Measurements from ENCODE around the gene FGF18.

The FGF18 gene

DNA sequence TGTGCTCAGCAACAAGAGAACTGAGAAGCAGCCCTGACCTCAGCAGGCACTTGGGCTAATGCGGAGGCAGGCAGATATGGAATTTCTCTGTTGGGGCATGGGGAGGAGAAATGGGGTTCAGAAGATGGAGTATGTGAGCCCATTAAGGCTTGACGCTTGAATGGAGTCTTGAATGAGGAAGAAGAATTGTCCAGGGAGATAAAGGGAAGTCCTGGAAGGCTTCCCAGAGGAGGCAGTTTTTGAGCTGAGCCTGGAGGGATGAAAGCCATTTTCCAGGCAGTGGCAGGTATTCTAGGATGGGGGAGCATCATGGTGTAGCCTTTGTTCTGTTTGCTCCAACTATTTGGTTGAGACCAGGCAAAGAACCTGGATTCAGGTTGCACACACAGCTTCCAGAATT is 34.5 kb downstream of the FGF18 start:
- Histone ChIP-seq H3K27me3 (ENCODE audit: control insufficient read depth, low read length) (no peaks in the 10 kb centered on the region), H3K4me1 (ENCODE audit: control insufficient read depth, low read length) (no peaks in the 10 kb centered on the region), H3K9me3 (ENCODE audit: control insufficient read depth, insufficient read depth, low read length) (no peaks in the 10 kb centered on the region), H3K4me3 (ENCODE audit: low read length) (no peak overlapping the region), H3K9me2 (replicated peaks; ENCODE audit: control insufficient read depth, low read length) (no peaks in the 10 kb centered on the region), H3F3A (ENCODE audit: control insufficient read depth, insufficient read depth) (no peaks in the 10 kb centered on the region), H4K20me1 (ENCODE audit: control insufficient read depth, insufficient read depth, low read depth, low read length) (no peaks in the 10 kb centered on the region), H3K27ac (ENCODE audit: low read depth, low read length) (no peak overlapping the region), H3K36me3 (ENCODE audit: control insufficient read depth, low read length) (no peaks in the 10 kb centered on the region), H3K4me2 (ENCODE audit: low read length) (no peak overlapping the region), H3K79me2 (ENCODE audit: control insufficient read depth, low read length) (no peaks in the 10 kb centered on the region)
- TF ChIP-seq, protein P1, sequence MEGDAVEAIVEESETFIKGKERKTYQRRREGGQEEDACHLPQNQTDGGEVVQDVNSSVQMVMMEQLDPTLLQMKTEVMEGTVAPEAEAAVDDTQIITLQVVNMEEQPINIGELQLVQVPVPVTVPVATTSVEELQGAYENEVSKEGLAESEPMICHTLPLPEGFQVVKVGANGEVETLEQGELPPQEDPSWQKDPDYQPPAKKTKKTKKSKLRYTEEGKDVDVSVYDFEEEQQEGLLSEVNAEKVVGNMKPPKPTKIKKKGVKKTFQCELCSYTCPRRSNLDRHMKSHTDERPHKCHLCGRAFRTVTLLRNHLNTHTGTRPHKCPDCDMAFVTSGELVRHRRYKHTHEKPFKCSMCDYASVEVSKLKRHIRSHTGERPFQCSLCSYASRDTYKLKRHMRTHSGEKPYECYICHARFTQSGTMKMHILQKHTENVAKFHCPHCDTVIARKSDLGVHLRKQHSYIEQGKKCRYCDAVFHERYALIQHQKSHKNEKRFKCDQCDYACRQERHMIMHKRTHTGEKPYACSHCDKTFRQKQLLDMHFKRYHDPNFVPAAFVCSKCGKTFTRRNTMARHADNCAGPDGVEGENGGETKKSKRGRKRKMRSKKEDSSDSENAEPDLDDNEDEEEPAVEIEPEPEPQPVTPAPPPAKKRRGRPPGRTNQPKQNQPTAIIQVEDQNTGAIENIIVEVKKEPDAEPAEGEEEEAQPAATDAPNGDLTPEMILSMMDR (IDR thresholded peaks at IDR 0.05; ENCODE audit: low read depth, low read length, poor library complexity, severe bottlenecking), result no peak
- TF ChIP-seq EZH2phosphoT487 (IDR thresholded peaks at IDR 0.05; ENCODE audit: borderline replicate concordance, low read length), result no peak

DNA sequence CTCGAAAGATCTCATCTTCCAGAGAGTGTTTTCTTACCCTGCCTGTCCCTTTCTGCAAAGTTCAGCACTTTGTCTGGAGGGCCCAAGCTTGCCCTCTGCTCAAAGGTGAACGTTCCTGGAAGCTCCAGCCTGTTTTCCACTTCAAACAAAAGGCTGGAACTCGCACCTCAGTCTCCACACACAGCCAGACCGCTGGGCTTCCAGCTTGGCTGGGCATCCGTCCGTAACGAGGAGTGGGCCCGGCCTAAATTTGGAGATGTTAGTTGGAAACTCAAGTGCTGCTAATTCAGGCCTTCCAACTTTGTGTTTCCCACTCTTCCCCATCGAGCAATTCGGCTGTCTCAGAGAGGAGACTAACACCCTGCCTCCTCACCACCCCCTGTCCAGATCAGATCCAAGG is 35.1 kb downstream of the FGF18 start:
- TF ChIP-seq, protein P1 (IDR thresholded peaks at IDR 0.05; ENCODE audit: low read depth, low read length, poor library complexity, severe bottlenecking), result no peak
- TF ChIP-seq EZH2phosphoT487 (IDR thresholded peaks at IDR 0.05; ENCODE audit: borderline replicate concordance, low read length), result no peak
- no peaks in the 10 kb centered on the region for H3F3A ChIP-seq (ENCODE audit: control insufficient read depth, insufficient read depth)
- H3K27me3 ChIP-seq (ENCODE audit: control insufficient read depth, low read length), result no peaks in the 10 kb centered on the region
- no peaks in the 10 kb centered on the region for H3K4me1 ChIP-seq (ENCODE audit: control insufficient read depth, low read length)
- no peak overlapping the region for H3K4me2 ChIP-seq (ENCODE audit: low read length)
- H3K9me2 ChIP-seq (replicated peaks; ENCODE audit: control insufficient read depth, low read length), result no peaks in the 10 kb centered on the region
- H3K36me3 ChIP-seq (ENCODE audit: control insufficient read depth, low read length), result no peaks in the 10 kb centered on the region
- H3K9me3 ChIP-seq (ENCODE audit: control insufficient read depth, insufficient read depth, low read length), result no peaks in the 10 kb centered on the region
- no peak overlapping the region for H3K27ac ChIP-seq (ENCODE audit: low read depth, low read length)
- no peak overlapping the region for H3K4me3 ChIP-seq (ENCODE audit: low read length)
- H3K79me2 ChIP-seq (ENCODE audit: control insufficient read depth, low read length), result no peaks in the 10 kb centered on the region
- H4K20me1 ChIP-seq (ENCODE audit: control insufficient read depth, insufficient read depth, low read depth, low read length), result no peaks in the 10 kb centered on the region

DNA sequence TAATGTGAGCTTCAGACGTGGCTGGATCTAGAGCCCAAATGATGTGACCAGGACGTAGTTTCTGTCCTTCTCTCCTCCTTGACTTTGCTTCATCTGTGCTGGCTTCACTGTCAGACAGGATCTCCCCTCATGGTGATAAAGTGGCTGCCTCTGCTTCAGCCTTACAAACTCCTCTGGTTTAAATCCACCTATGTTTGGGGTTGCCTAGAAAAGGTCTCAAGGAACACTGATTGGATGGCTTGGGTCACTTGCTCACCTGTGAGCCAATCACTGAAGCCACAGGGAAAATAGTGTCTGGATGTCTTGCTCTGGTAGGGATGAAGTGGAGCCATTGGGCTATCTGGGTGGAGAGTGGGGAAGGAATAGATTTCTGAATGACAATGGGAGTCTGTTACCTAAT is 36.1 kb downstream of the FGF18 start:
- Histone ChIP-seq H3K4me1 (ENCODE audit: control insufficient read depth, low read length) (no peaks in the 10 kb centered on the region), H3K9me2 (replicated peaks; ENCODE audit: control insufficient read depth, low read length) (no peaks in the 10 kb centered on the region), H3K4me3 (ENCODE audit: low read length) (no peak overlapping the region), H3F3A (ENCODE audit: control insufficient read depth, insufficient read depth) (no peaks in the 10 kb centered on the region), H3K4me2 (ENCODE audit: low read length) (no peak overlapping the region), H3K27me3 (ENCODE audit: control insufficient read depth, low read length) (no peaks in the 10 kb centered on the region), H4K20me1 (ENCODE audit: control insufficient read depth, insufficient read depth, low read depth, low read length) (no peaks in the 10 kb centered on the region), H3K36me3 (ENCODE audit: control insufficient read depth, low read length) (no peaks in the 10 kb centered on the region), H3K79me2 (ENCODE audit: control insufficient read depth, low read length) (no peaks in the 10 kb centered on the region), H3K27ac (ENCODE audit: low read depth, low read length) (no peak overlapping the region), H3K9me3 (ENCODE audit: control insufficient read depth, insufficient read depth, low read length) (no peaks in the 10 kb centered on the region)
- TF ChIP-seq, protein P1 (IDR thresholded peaks at IDR 0.05; ENCODE audit: low read depth, low read length, poor library complexity, severe bottlenecking), result no peak
- TF ChIP-seq EZH2phosphoT487 (IDR thresholded peaks at IDR 0.05; ENCODE audit: borderline replicate concordance, low read length), result no peak
